Type B pancreatic cell (in vitro differentiated cells): ENCODE measurements around the gene VAV2. TPM values are rescaled to one million over a fixed set of nuclear protein-coding genes. Genes with fewer than 3 reads are reported as not detected.

Source experiments
- DNase-seq: peaks from one replicate; pipeline ENCODE4 v3.0.0; 2021; ENCODE audit warnings: mixed read lengths; ENCODE audit not compliant: unreplicated experiment; ENCODE audit errors: extremely low spot score
- H3K27ac Mint-ChIP-seq: 2 replicates; pipeline ENCODE4 v1.8.0; 2021; ENCODE audit warnings: mild to moderate bottlenecking, mixed read lengths
- H3K27me3 Mint-ChIP-seq: 2 replicates; pipeline ENCODE4 v1.8.0; 2021; ENCODE audit warnings: mixed read lengths
- H3K36me3 Mint-ChIP-seq: 2 replicates; pipeline ENCODE4 v1.8.0; 2021; ENCODE audit warnings: mixed read lengths
- H3K4me1 Mint-ChIP-seq: one replicate; pipeline ENCODE4 v1.8.0; 2021; ENCODE audit warnings: mixed read lengths; ENCODE audit not compliant: unreplicated experiment
- H3K4me3 Mint-ChIP-seq: 2 replicates; pipeline ENCODE4 v1.8.0; 2021; ENCODE audit warnings: mild to moderate bottlenecking, mixed read lengths
- H3K9me3 Mint-ChIP-seq: 2 replicates; pipeline ENCODE4 v1.8.0; 2021; ENCODE audit warnings: mixed read lengths
- CTCF ChIP-seq: fragments of 200-600 bp; sonication (generic); conservative IDR thresholded peaks from 2 replicates; pipeline ENCODE4 v1.5.0; 2021; ENCODE audit warnings: antibody characterized with exemption, mild to moderate bottlenecking
- total RNA-seq: library from RNA; stranded (reverse); gene quantifications from 2 replicates; pipeline ENCODE4 v1.2.1, GENCODE V29; 2021; ENCODE audit warnings: low replicate concordance

Gene VAV2
- total RNA-seq, 1 donor from 2014 or later: 39.4 TPM

GRCh38 chr9:133934482-133935232, 57.5 kb downstream of the VAV2 start:
- Mint-ChIP-seq H3K27ac (no peak overlapping the region), H3K9me3 (no peaks in the 10 kb centered on the region), H3K36me3 (peaks cover 15% of the 10 kb centered on the region), H3K27me3 (no peaks in the 10 kb centered on the region), H3K4me3 (no peak overlapping the region), H3K4me1 (peaks cover 24% of the 10 kb centered on the region)
- no peak for DNase-seq
- TF ChIP-seq CTCF: no peak

GRCh38 chr9:133933426-133934026, 58.6 kb downstream of the VAV2 start:
- TF ChIP-seq CTCF: no peak
- Mint-ChIP-seq H3K4me1 (peaks cover 14% of the 10 kb centered on the region), H3K36me3 (peaks cover 15% of the 10 kb centered on the region), H3K27me3 (no peaks in the 10 kb centered on the region), H3K27ac (no peak overlapping the region), H3K4me3 (no peak overlapping the region), H3K9me3 (no peaks in the 10 kb centered on the region)
- no peak for DNase-seq

DNA sequence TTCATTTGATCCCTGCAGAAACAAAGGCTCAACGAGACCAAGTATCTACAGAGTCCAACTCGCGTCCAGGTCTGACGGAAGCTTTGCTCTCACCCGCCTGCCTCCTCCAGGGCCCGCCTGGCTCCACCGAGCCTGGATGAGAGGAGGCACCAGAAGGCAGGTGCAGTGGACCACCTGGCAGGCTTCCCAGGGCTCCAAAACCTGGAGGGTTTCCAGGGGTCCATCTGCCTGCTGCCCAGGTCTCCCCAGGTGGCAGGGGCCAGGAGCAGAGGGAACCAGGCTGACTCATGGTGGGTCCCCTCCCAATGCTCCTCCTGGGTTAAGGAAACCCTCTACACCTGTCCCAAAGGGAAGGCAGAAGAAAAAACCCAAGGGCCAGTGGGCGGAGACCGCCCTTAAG, 59.5 kb downstream of the VAV2 start:
- DNase-seq: no peak
- no peak for TF ChIP-seq CTCF
- H3K4me3 Mint-ChIP-seq: no peak overlapping the region
- peaks cover 11% of the 10 kb centered on the region for H3K36me3 Mint-ChIP-seq
- peaks cover 20% of the 10 kb centered on the region for H3K4me1 Mint-ChIP-seq
- H3K27ac Mint-ChIP-seq: no peak overlapping the region
- H3K27me3 Mint-ChIP-seq: no peaks in the 10 kb centered on the region
- H3K9me3 Mint-ChIP-seq: no peaks in the 10 kb centered on the region

DNA sequence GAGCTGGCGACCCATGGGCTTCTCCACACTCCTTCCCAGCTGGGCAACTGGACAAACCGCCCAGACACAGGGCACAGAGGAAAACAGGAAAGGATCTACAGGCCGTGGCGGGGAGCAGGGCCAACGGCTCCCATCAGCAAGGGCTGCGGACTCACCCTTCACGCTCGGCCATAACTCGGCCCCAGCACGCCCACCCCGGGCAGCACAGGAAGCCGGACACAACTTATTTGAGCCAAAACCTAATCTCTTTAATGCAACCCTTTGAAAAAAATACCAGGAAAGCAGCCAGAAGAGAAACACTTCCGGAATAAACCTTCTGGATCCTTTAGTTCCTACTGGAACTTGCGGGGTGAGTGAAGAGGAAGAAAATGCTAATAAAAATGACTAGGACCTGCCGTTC, 59.9 kb downstream of the VAV2 start:
- Mint-ChIP-seq H3K36me3 (peaks cover 11% of the 10 kb centered on the region), H3K27ac (no peak overlapping the region), H3K4me3 (no peak overlapping the region), H3K4me1 (peaks cover 20% of the 10 kb centered on the region), H3K9me3 (no peaks in the 10 kb centered on the region), H3K27me3 (no peaks in the 10 kb centered on the region)
- no peak for TF ChIP-seq CTCF
- no peak for DNase-seq

GRCh38 chr9:133930682-133931485, 61.2 kb downstream of the VAV2 start:
- Mint-ChIP-seq H3K27me3 (no peaks in the 10 kb centered on the region), H3K27ac (peak overlapping the region; percentile 36), H3K9me3 (no peaks in the 10 kb centered on the region), H3K4me1 (peaks cover 16% of the 10 kb centered on the region), H3K36me3 (peaks cover 11% of the 10 kb centered on the region), H3K4me3 (no peak overlapping the region)
- TF ChIP-seq CTCF: no peak
- no peak for DNase-seq
